Hepatic stellate cell (primary cell): ENCODE measurements around the gene IRF5.

Source experiments
- DNase-seq: peaks from one replicate; pipeline ENCODE4 v3.0.0; 2011; ENCODE audit warnings: low spot score

The IRF5 gene, protein sequence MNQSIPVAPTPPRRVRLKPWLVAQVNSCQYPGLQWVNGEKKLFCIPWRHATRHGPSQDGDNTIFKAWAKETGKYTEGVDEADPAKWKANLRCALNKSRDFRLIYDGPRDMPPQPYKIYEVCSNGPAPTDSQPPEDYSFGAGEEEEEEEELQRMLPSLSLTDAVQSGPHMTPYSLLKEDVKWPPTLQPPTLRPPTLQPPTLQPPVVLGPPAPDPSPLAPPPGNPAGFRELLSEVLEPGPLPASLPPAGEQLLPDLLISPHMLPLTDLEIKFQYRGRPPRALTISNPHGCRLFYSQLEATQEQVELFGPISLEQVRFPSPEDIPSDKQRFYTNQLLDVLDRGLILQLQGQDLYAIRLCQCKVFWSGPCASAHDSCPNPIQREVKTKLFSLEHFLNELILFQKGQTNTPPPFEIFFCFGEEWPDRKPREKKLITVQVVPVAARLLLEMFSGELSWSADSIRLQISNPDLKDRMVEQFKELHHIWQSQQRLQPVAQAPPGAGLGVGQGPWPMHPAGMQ

DNA sequence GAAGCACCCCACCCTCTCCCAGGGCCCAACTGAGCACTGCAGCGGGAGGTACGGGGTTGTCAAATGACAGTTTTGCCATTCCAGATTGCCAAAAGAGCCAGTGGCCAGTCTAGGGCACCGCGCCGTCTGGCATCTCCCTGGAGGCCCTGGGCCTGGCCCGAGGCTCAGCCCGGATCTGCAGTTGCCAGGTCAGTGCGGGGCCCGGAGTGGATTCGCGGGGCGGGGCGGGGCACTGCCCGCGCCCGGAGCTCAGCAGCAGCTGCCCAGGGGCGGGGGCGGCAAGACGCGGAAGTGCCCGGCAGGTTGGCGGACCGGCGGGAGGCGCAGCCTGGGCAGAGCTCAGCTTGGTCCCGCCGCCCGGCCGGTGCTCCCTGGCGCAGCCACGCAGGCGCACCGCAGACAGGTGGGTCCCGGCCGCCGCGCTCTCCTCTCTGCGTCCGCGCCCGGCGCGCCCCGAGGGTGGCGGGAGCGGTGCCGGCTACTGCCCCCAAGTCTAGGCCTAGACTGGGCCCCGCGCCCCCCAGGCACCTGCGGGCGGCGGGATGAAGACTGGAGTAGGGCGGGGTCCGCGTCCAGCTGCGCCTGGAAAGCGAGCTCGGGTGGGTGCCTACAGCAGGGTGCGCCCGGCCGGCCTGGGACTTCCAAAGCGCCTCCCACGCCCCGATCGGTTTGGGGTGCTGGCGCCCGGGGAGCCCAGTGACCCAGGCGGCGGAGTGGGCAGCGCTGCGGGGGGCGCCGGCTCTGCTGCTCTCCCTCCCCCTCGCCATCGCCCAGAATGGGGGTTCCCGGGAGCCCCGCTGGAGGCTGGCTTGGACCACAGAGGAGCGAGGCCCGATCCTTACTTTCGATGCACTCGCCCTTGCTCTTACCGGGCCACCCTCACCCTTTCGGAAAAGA is at the start of gene IRF5:
Gene IRF5 (plus strand): TSS at position 281 of the 897 bp plus-strand sequence. CDS start 4,155 bp downstream, outside the sequence.
- DNase-seq = no peak

- DNase-seq = no peak
Observed at GRCh38 chr7:128888039-128888755, 49.5 kb upstream of the IRF5 start.

- no peak for DNase-seq
Observed at GRCh38 chr7:128888756-128889095, 49.0 kb upstream of the IRF5 start.

- DNase-seq = no peak
Observed at GRCh38 chr7:128889121-128889520, 48.6 kb upstream of the IRF5 start.

DNA sequence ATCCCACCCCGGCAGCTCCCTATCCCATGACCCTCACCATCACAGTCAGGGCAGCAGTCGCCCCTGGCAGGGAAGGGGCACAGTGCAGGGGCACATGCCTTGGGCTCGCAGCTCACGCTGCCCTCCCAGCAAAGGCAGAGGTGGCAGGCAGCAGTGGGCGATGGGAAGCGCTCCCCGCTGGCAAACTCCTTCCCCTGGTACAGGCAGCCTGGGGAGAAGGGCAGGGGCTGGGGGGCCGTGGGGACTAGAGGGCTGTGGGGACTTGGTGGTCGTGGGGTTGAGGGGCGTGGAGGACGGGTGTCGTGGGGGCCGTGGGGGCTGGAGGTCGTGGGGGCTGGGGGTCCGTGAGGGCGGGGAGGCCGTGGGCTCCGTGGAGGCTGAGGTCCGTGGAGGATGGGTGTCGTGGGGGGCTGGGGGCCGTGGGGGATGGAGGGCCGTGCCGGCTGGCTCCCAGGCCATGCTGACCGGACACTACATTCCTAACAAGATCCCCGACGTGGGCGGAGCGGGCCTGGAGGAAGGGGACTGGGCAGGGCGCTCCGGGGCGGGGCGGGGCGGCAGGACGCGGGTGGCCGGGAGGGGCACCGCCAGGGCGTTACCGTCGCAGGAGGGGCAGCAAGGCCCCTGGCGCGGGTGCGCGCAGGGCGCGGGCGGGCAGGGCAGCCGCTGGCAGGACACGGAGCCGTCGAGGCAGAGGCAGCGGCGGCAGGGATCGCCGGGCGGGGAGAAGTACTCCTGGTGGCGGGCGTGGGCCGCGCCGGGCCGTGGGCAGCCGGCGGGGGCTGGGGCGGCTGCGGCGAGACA is 47.2 kb upstream of the IRF5 start:
- DNase-seq = no peak

DNA sequence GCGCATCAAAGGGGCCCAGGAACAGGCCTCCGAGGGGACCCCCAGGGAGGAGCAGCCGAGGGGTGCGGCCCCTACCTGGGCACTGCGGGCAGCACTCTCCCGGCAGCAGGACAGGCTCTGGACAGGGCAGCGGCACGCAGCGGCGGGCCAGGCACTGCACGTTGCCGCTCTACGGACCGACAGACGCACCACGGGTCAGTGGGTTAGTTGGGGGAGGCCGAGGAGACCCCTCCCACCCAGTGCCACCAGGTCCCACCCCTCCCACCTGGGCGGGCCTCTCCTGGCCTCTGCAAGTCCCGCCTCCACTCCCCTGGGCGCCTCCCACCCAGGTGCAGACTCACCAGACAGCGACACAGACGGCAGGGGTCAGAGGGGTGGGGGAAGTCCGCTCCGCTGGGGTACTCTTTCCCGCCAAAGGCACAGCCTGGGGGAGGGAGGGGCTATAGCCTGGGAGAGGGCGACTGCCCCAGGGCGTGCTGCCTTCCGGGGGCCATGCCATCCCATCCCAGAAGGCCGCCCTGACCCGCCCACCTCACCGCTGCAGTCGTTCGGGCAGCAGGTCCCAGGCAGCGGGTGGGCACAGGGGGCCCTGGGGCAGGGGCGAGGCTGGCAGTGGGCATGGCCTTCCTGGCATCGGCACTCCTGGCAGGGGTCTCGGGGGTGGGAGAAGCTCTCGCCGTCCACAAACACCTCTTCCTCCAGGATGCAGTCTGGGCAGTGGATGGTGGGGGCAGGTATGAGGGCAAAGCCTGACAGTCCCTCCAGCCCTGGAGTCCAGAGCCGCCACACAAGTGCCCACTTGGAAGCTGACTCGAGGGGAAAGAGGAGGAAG is 46.4 kb upstream of the IRF5 start:
- no peak for DNase-seq

DNA sequence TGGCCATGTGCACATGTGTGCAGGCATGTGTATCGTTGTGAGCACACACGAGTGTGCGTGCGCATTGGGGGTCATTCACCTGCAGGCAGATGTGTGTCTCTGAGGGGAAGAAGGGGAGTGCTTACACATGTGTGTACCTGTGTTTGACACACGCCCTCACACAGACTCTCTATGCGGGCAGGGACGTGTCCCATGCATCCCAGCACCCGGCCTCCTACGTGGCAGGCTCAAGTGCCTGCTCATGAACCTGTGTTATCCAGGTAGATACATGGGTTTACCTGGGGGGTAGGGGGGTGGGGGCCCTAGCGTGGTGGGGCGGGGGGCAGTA is 45.8 kb upstream of the IRF5 start:
- no peak for DNase-seq

- no peak for DNase-seq
Observed at GRCh38 chr7:128892521-128893250, 45.0 kb upstream of the IRF5 start.

- DNase-seq = no peak
Observed at GRCh38 chr7:128893251-128894100, 44.3 kb upstream of the IRF5 start.

DNA sequence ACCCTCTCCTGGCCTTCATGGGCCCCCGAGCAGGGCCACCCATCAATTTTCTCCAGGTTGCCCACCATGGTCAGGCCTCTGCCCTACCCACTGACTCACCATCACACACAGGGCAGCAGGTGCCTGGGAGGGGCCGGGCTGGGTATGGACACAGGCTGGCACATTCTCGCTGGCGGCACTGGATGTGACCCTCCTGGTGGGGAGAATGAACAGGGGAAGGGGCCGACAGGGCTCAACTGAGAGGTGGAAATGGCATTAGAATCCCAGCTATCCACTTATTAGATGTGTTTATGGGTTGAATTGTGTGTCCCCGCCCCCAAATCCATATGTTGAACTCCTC is 43.7 kb upstream of the IRF5 start:
- DNase-seq = no peak

GRCh38 chr7:128895320-128895719 is 42.4 kb upstream of the IRF5 start:
- DNase-seq = no peak

DNA sequence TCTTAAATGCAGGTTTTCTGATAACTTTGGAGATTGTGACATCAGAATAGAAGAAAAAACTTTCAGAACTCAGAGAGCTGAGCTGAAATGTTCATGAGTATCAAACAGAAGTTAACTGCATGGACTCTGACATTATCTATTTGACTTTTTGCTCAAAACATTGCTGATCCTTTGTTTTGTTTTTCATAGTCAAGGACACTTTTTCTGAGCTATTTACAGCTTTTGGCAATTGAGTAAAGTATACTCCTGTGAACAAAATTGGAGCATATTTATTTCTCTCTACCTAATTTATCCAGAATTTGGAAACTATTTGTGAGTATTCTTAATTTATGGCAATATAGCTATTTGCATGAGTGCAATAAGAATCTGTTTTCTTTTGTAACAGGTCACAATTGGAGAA is 38.3 kb upstream of the IRF5 start:
- DNase-seq = no peak

GRCh38 chr7:128900237-128900636 is 37.5 kb upstream of the IRF5 start:
- no peak for DNase-seq

DNA sequence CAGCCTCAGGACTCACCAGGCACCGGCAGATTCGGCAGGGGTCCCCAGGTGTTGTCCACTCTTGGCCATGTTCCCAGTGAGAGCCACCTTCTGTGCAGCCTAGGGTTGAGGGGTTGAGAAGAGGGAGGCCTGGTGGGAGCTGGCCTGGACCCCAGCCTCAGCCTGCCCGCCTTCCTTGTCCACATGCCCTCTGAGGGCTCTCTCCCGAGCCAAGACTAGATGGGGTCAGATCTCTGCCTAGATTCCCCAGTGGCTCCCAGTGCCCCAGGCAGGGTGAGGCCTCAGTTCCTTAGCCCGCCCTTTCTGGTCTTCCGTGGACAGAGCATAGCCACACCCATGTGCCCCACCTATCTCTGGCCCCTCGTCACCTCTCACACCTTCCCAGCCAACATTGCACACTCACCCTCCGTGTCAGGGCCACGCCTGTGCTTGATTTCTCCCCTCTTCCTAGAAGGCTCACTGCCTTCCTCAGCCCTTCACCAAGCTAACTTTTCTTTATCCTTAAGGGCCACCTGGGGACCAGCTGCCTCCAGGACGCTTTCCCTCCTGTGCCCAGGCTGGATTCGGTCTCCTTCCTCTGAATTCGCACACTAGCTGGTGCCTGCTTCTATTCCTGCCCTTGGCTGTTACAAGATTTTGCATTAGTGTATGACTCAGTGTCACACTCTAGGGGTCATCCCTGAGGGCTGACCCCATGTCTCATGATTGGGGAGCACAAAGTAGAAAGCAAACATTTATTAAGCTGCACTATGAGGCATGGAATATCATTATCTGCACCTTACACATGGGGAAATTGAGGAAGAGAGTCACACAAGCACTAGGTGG is 34.8 kb upstream of the IRF5 start:
- no peak for DNase-seq

GRCh38 chr7:128903621-128904361 is 33.9 kb upstream of the IRF5 start:
- no peak for DNase-seq

GRCh38 chr7:128904381-128905197 is 33.1 kb upstream of the IRF5 start:
- peak; percentile 73 for DNase-seq
